HG02870 (cell line): ENCODE measurements around the gene TICRR.
"Not testable (repeated sequence)": the region's sequence is repeated elsewhere in the genome, so short reads cannot be mapped to it uniquely, and the experiment has no call there.

Experiments
- ATAC-seq: cut with Tn5 transposase; IDR thresholded peaks from one replicate; pipeline ENCODE4 v1.9.1; 2021; ENCODE audit warnings: mild to moderate bottlenecking, moderate library complexity; ENCODE audit not compliant: unreplicated experiment

Gene TICRR

GRCh38 chr15:89566621-89567294 is 8.5 kb upstream of the TICRR start:
- no peak for ATAC-seq

GRCh38 chr15:89569090-89569745 is 6.1 kb upstream of the TICRR start:
- no peak for ATAC-seq

- peak; percentile 12 for ATAC-seq
These were observed 567 bp downstream of the TICRR start for GRCh38 chr15:89575656-89576416.

- no peak for ATAC-seq
These were observed 1.1 kb downstream of the TICRR start for GRCh38 chr15:89576417-89576773.

- ATAC-seq: no peak
These were observed 2.5 kb downstream of the TICRR start for GRCh38 chr15:89577776-89578115.

- no peak for ATAC-seq
These were observed 2.9 kb downstream of the TICRR start for GRCh38 chr15:89578146-89578545.

- ATAC-seq: not testable (repeated sequence)
These were observed 5.5 kb downstream of the TICRR start for GRCh38 chr15:89580747-89581146.

- no peak for ATAC-seq
These were observed 11.4 kb downstream of the TICRR start for GRCh38 chr15:89586651-89587050.

GRCh38 chr15:89587955-89588354 is 12.7 kb downstream of the TICRR start:
- no peak for ATAC-seq

GRCh38 chr15:89591834-89592233 is 16.6 kb downstream of the TICRR start:
- ATAC-seq: no peak

GRCh38 chr15:89593018-89593417 is 17.7 kb downstream of the TICRR start:
- no peak for ATAC-seq

GRCh38 chr15:89599021-89599420 is 23.8 kb downstream of the TICRR start:
- no peak for ATAC-seq

GRCh38 chr15:89611317-89611716 is 36.0 kb downstream of the TICRR start:
- no peak for ATAC-seq

- no peak for ATAC-seq
These were observed 37.8 kb downstream of the TICRR start for GRCh38 chr15:89613031-89613430.

- no peak for ATAC-seq
These were observed 38.9 kb downstream of the TICRR start for GRCh38 chr15:89614164-89614563.

GRCh38 chr15:89615135-89615534 is 39.9 kb downstream of the TICRR start:
- ATAC-seq: no peak

GRCh38 chr15:89616228-89616627 is 41.0 kb downstream of the TICRR start:
- ATAC-seq: no peak

GRCh38 chr15:89621547-89621946 is 46.3 kb downstream of the TICRR start:
- no peak for ATAC-seq

GRCh38 chr15:89623165-89623564 is 47.9 kb downstream of the TICRR start:
- no peak for ATAC-seq

- no peak for ATAC-seq
These were observed 50.4 kb downstream of the TICRR start for GRCh38 chr15:89625716-89626115.

- no peak for ATAC-seq
These were observed 52.1 kb downstream of the TICRR start for GRCh38 chr15:89627256-89627970.

GRCh38 chr15:89628301-89628700 is 53.0 kb downstream of the TICRR start:
- ATAC-seq: no peak
